ENCODE results near the gene RAMP1.

Gene RAMP1

DNA sequence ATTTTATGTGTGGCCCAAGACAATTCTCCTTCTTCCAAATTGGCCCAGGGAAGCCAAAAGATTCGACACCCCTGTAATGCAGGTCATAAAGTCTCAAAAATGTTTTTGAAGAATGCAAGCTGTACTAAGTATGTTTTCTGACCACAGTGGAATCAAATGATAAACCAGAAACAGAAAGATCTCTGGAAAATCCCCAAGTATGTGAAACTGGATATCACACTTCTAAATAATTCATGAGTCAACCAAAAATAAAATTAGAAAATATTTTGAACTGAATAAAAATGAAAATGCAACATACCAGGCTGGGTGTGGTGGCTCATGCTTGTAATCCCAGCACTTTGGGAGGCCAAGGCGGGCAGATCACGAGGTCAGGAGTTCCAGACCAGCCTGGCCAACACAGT, 73.3 kb downstream of the RAMP1 start:
- peak; percentile 62 to 85 for DNase-seq (ENCODE audit: low read depth in 2 of 2)
- TF ChIP-seq, protein P1, sequence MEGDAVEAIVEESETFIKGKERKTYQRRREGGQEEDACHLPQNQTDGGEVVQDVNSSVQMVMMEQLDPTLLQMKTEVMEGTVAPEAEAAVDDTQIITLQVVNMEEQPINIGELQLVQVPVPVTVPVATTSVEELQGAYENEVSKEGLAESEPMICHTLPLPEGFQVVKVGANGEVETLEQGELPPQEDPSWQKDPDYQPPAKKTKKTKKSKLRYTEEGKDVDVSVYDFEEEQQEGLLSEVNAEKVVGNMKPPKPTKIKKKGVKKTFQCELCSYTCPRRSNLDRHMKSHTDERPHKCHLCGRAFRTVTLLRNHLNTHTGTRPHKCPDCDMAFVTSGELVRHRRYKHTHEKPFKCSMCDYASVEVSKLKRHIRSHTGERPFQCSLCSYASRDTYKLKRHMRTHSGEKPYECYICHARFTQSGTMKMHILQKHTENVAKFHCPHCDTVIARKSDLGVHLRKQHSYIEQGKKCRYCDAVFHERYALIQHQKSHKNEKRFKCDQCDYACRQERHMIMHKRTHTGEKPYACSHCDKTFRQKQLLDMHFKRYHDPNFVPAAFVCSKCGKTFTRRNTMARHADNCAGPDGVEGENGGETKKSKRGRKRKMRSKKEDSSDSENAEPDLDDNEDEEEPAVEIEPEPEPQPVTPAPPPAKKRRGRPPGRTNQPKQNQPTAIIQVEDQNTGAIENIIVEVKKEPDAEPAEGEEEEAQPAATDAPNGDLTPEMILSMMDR (IDR thresholded peaks at IDR 0.05; ENCODE audit: low read depth, low read length): no peak
- no peak overlapping the region for H3K4me3 ChIP-seq (replicated peaks in 1 of 2; ENCODE audit: low read depth in 2 of 2, low read length in 2 of 2)

GRCh38 chr2:237934186-237934585, 74.8 kb downstream of the RAMP1 start:
- DNase-seq (ENCODE audit: low read depth in 2 of 2): no peak
- no peak overlapping the region for H3K4me3 ChIP-seq (replicated peaks in 1 of 2; ENCODE audit: low read depth in 2 of 2, low read length in 2 of 2)
- TF ChIP-seq, protein P1 (IDR thresholded peaks at IDR 0.05; ENCODE audit: low read depth, low read length): no peak

- no peak overlapping the region for H3K4me3 ChIP-seq (replicated peaks in 1 of 2; ENCODE audit: low read depth in 2 of 2, low read length in 2 of 2)
- TF ChIP-seq, protein P1 (IDR thresholded peaks at IDR 0.05; ENCODE audit: low read depth, low read length): no peak
- peak; percentile 26 to 37 for DNase-seq (ENCODE audit: low read depth in 2 of 2)
Observed at GRCh38 chr2:237935740-237936452, 76.5 kb downstream of the RAMP1 start.

GRCh38 chr2:237939251-237939650, 79.8 kb downstream of the RAMP1 start:
- no peak overlapping the region for H3K4me3 ChIP-seq (replicated peaks in 1 of 2; ENCODE audit: low read depth in 2 of 2, low read length in 2 of 2)
- no peak for DNase-seq (ENCODE audit: low read depth in 2 of 2)
- TF ChIP-seq, protein P1 (IDR thresholded peaks at IDR 0.05; ENCODE audit: low read depth, low read length): no peak

GRCh38 chr2:237940828-237941227, 81.4 kb downstream of the RAMP1 start:
- no peak for DNase-seq (ENCODE audit: low read depth in 2 of 2)
- H3K4me3 ChIP-seq (replicated peaks in 1 of 2; ENCODE audit: low read depth in 2 of 2, low read length in 2 of 2): no peak overlapping the region

GRCh38 chr2:237941239-237941638, 81.8 kb downstream of the RAMP1 start:
- no peak overlapping the region for H3K4me3 ChIP-seq (replicated peaks in 1 of 2; ENCODE audit: low read depth in 2 of 2, low read length in 2 of 2)
- DNase-seq (ENCODE audit: low read depth in 2 of 2): no peak
- TF ChIP-seq, protein P1 (IDR thresholded peaks at IDR 0.05; ENCODE audit: low read depth, low read length): no peak

More at GRCh38 chr2:237940828-237941227, 81.4 kb downstream of the RAMP1 start:
- TF ChIP-seq, protein P1 (IDR thresholded peaks at IDR 0.05; ENCODE audit: low read depth, low read length): no peak

DNA sequence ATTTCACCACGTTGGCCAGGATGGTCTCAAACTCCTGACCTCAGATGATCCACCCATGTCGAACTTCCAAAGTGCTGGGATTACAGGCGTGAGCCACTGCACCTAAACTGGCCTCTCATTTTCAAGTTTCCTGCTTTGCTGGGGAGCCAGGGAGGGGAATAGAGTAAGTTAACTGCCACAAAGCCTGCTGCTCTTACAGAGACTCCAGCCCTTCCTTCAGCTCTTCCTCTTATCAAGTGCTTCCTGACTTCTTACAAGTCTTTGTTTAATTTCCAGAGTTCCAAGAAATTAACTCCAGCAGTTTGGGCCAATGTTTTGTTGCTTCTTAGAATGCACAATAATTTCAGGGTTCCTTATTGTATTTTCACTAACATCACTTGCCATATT, 83.1 kb downstream of the RAMP1 start:
- no peak overlapping the region for H3K4me3 ChIP-seq (replicated peaks in 1 of 2; ENCODE audit: low read depth in 2 of 2, low read length in 2 of 2)
- peak in 1 of 2 donors; percentile 38 for DNase-seq (ENCODE audit: low read depth in 2 of 2)
- TF ChIP-seq, protein P1 (IDR thresholded peaks at IDR 0.05; ENCODE audit: low read depth, low read length): no peak

All from cardiac fibroblast (primary cell).